Measurements from ENCODE around the gene SRC. TPM values are rescaled to one million over a fixed set of nuclear protein-coding genes. Genes with fewer than 3 reads are reported as not detected.

Gene SRC
- total RNA-seq, 1 experiment from 2014 or later: 23.3 TPM

- Histone ChIP-seq H3K4me3 (ENCODE audit: low read depth, low read length, poor library complexity, severe bottlenecking) (no peak overlapping the region), H3K27me3 (replicated peaks; ENCODE audit: insufficient read depth, low read depth, low read length, poor library complexity) (peaks cover 8% of the 10 kb centered on the region), H3K36me3 (ENCODE audit: insufficient read depth, low read length, poor library complexity, severe bottlenecking) (no peaks in the 10 kb centered on the region), H3K9me3 (ENCODE audit: low read depth, low read length, poor library complexity, severe bottlenecking) (no peaks in the 10 kb centered on the region), H3K27ac (ENCODE audit: low read depth, low read length, poor library complexity, severe bottlenecking) (no peak overlapping the region), H3K4me1 (ENCODE audit: insufficient read depth, low read length, poor library complexity, severe bottlenecking) (no peaks in the 10 kb centered on the region)
- CTCF ChIA-PET: no interaction called here
- TF ChIP-seq CTCF (conservative IDR thresholded peaks at IDR 0.05; ENCODE audit: low read depth, low read length): no peak
- TF ChIP-seq EZH2 (IDR thresholded peaks at IDR 0.05; ENCODE audit: borderline replicate concordance, low read depth, low read length, poor library complexity, severe bottlenecking): no peak
- intact Hi-C loops (cut with micrococcal nuclease; ENCODE audit: unreplicated experiment): no loop called here
- POLR2A ChIA-PET (ENCODE audit: low non-redundant PET): no interaction called here
- BruUV-seq (replicated peaks): no TSS peak
- no peak for DNase-seq (ENCODE audit: low spot score)
These were observed 104.4 kb downstream of the SRC start for GRCh38 chr20:37450344-37450743.

DNA sequence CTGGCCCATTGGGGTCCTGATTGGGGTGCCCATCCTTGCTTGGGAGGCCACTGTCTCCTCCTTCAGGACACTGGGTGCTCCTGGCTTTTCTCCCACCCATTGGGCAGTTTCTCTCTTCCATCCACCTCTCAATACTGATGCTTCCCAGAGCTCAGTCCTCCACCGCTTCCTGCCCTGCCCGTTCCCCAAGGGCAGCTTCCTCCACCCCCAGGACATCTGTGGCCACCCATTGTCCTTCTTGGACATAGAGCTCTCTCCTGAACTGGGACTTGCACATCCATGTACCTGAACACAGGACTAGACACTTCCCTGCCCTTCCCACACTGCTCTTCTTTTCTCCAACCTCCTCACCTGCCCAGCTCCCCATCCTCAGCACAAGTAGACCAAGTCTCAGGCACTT is 105.7 kb downstream of the SRC start:
- no TSS peak for BruUV-seq (replicated peaks)
- no peak for TF ChIP-seq CTCF (conservative IDR thresholded peaks at IDR 0.05; ENCODE audit: low read depth, low read length)
- no peak for TF ChIP-seq EZH2 (IDR thresholded peaks at IDR 0.05; ENCODE audit: borderline replicate concordance, low read depth, low read length, poor library complexity, severe bottlenecking)
- H3K4me1 ChIP-seq (ENCODE audit: insufficient read depth, low read length, poor library complexity, severe bottlenecking): no peaks in the 10 kb centered on the region
- H3K9me3 ChIP-seq (ENCODE audit: low read depth, low read length, poor library complexity, severe bottlenecking): no peaks in the 10 kb centered on the region
- H3K27me3 ChIP-seq (replicated peaks; ENCODE audit: insufficient read depth, low read depth, low read length, poor library complexity): peaks cover 8% of the 10 kb centered on the region
- no peak overlapping the region for H3K27ac ChIP-seq (ENCODE audit: low read depth, low read length, poor library complexity, severe bottlenecking)
- intact Hi-C loops (cut with micrococcal nuclease; ENCODE audit: unreplicated experiment): no loop called here
- ChIA-PET CTCF (no interaction called here), POLR2A (ENCODE audit: low non-redundant PET) (interaction anchor here (0.6 kb wide), 1 partner anchor 11 kb away, joined by 3 read pairs; no protein-coding TSS in a partner anchor)
- no peaks in the 10 kb centered on the region for H3K36me3 ChIP-seq (ENCODE audit: insufficient read depth, low read length, poor library complexity, severe bottlenecking)
- no peak overlapping the region for H3K4me3 ChIP-seq (ENCODE audit: low read depth, low read length, poor library complexity, severe bottlenecking)
- no peak for DNase-seq (ENCODE audit: low spot score)

DNA sequence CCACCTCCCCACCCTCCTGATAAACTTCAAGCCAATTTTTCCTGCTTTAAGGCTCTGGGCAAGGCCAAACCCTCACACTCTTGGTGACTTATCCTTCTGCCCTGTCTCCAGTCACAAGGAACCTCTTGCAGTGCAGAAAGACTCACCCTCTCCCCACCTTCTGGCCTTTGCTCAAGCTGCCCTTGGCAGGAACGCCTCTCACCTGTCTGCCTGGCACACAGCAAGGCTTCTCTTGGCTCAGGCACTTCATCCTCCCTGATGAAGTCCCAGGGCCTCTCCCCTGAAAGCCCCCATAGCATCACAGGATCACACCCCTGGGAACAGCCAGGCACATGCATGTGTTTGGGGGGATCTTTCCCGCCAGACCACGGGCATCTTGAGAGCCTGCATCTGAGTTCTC is 106.3 kb downstream of the SRC start:
- BruUV-seq (replicated peaks): no TSS peak
- no peak for TF ChIP-seq CTCF (conservative IDR thresholded peaks at IDR 0.05; ENCODE audit: low read depth, low read length)
- no peak for TF ChIP-seq EZH2 (IDR thresholded peaks at IDR 0.05; ENCODE audit: borderline replicate concordance, low read depth, low read length, poor library complexity, severe bottlenecking)
- H3K9me3 ChIP-seq (ENCODE audit: low read depth, low read length, poor library complexity, severe bottlenecking): no peaks in the 10 kb centered on the region
- H3K4me1 ChIP-seq (ENCODE audit: insufficient read depth, low read length, poor library complexity, severe bottlenecking): no peaks in the 10 kb centered on the region
- ChIA-PET POLR2A (ENCODE audit: low non-redundant PET) (interaction anchor here (0.6 kb wide), 1 partner anchor 12 kb away, joined by 3 read pairs; no protein-coding TSS in a partner anchor), CTCF (no interaction called here)
- H3K4me3 ChIP-seq (ENCODE audit: low read depth, low read length, poor library complexity, severe bottlenecking): no peak overlapping the region
- peaks cover 8% of the 10 kb centered on the region for H3K27me3 ChIP-seq (replicated peaks; ENCODE audit: insufficient read depth, low read depth, low read length, poor library complexity)
- H3K36me3 ChIP-seq (ENCODE audit: insufficient read depth, low read length, poor library complexity, severe bottlenecking): no peaks in the 10 kb centered on the region
- intact Hi-C loops (cut with micrococcal nuclease; ENCODE audit: unreplicated experiment): no loop called here
- no peak for DNase-seq (ENCODE audit: low spot score)
- no peak overlapping the region for H3K27ac ChIP-seq (ENCODE audit: low read depth, low read length, poor library complexity, severe bottlenecking)

Data from A673 (cell line).